Adrenal gland (tissue), 12 donors: ENCODE data around the gene SLC1A5. TPM values are rescaled to one million over a fixed set of nuclear protein-coding genes. Genes with fewer than 3 reads are reported as not detected.
"Not testable (repeated sequence)": the region's sequence is repeated elsewhere in the genome, so short reads cannot be mapped to it uniquely, and the experiment has no call there.

Source experiments
- DNase-seq, 7 donors: peaks; one replicate each; pipeline ENCODE4 v3.0.0-alpha.2; 2019 to 2020
- H3K27ac ChIP-seq, 5 donors: fragments of 200-600 bp; sonication (generic) in 4 of 5; 1 replicate in 3 of 5; 2 replicates in 2 of 5; pipeline versions ENCODE4 v1.5.1 to v1.8.0; 2016 to 2020; ENCODE audit warnings: mild to moderate bottlenecking in 1 of 5
- H3K27me3 ChIP-seq: fragments of 200-600 bp; 2 replicates; pipeline ENCODE4 v1.8.0; 2021
- H3K36me3 ChIP-seq, 2 donors: fragments of 200-600 bp; replicated peaks in 1 of 2; 1 replicate in 1 of 2; 2 replicates in 1 of 2; pipeline versions ENCODE4 v1.5.1 to v1.8.0; 2018 to 2022
- H3K4me1 ChIP-seq, 2 donors: fragments of 200-600 bp; replicated peaks in 1 of 2; 1 replicate in 1 of 2; 2 replicates in 1 of 2; pipeline versions ENCODE4 v1.5.1 to v1.8.0; 2018 to 2021
- H3K4me3 ChIP-seq, 4 donors: fragments of 200-600 bp; sonication (generic) in 3 of 4; one replicate each; pipeline ENCODE4 v1.5.1; 2016 to 2018
- H3K9me3 ChIP-seq, 3 donors: fragments of 200-600 bp; sonication (generic) in 1 of 3; replicated peaks in 1 of 3; 1 replicate in 2 of 3; 2 replicates in 1 of 3; pipeline versions ENCODE4 v1.5.1 to v1.8.0; 2016 to 2021
- POLR2A ChIP-seq, 2 donors: fragments of 450-650 bp; IDR thresholded peaks; one replicate each; pipeline ENCODE4 v1.6.1; 2017; ENCODE audit warnings: antibody characterized with exemption in 2 of 2, mild to moderate bottlenecking in 2 of 2, moderate library complexity in 1 of 2
- WGBS, 4 donors: extraction: QIAGEN DNeasy Blood & Tissue Kit in 2 of 4; methylation state at CpG; one replicate each; pipeline versions ENCODE4 v1.1.5 to v1.1.7; 2013 to 2017; 5-methylcytosine and 5-hydroxymethylcytosine counted together
- intact Hi-C, 2 donors: fragments of 100-400 bp; cut with DNase I; formaldehyde crosslinking; loops; one replicate each; pipeline versions ENCODE4 v1.14.1 to v1.15.0; 2022 to 2023
- polyA plus RNA-seq, 3 donors: library from polyadenylated mRNA; stranded (reverse); fragments of 200-250 nt in 2 of 3; fragments of 350-450 nt in 1 of 3; fragmentation: Illumina TruSeq in 1 of 3; extraction: RNeasy Lipid Tissue Mini Kit (QIAGEN cat#74804) in 1 of 3; gene quantifications; one replicate each; pipeline ENCODE4 v1.2.3, GENCODE V29; 2013 to 2014
- total RNA-seq, 9 donors: library from RNA; depleted of rRNA in 4 of 9; stranded (reverse); fragments of >200 nt in 4 of 9; fragments of 120-200 nt in 1 of 9; fragmentation: NEBNext Ultra II Directional in 1 of 9; extraction: Animal tissue kit (Norgen Biotek cat#: 25700) in 1 of 9; gene quantifications; one replicate each; pipeline versions ENCODE4 v1.1.0 to v1.2.4, GENCODE V29; 2013 to 2023
- TF ChIP-seq, protein P1 (sequence below), 6 experiments: fragments of 450-650 bp in 4 of 6; fragments of 200-600 bp in 2 of 6; sonication (generic) in 1 of 6; IDR thresholded peaks; 1 replicate in 5 of 6; 2 replicates in 1 of 6; pipeline versions ENCODE4 v1.5.1 to v1.8.0; 2016 to 2021; ENCODE audit warnings: antibody characterized with exemption in 6 of 6, mild to moderate bottlenecking in 2 of 6, moderate library complexity in 1 of 6
- donor health status: healthy with polysubstance abuse.
- donor health status: Bipolar disorder and iron deficiency.
- donor health status: DM: yes; HTN: yes; CAD: no.
- donor health status: DM: no; HTN: no; CAD: no.
- donor health status: DM: no; HTN: no; CAD: no.
- donor health status: DM: yes; HTN: yes; CAD: no.

The SLC1A5 gene
- total and polyA plus RNA-seq, 12 donors, result 4.7 to 56.9 (median 28.5) TPM

DNA sequence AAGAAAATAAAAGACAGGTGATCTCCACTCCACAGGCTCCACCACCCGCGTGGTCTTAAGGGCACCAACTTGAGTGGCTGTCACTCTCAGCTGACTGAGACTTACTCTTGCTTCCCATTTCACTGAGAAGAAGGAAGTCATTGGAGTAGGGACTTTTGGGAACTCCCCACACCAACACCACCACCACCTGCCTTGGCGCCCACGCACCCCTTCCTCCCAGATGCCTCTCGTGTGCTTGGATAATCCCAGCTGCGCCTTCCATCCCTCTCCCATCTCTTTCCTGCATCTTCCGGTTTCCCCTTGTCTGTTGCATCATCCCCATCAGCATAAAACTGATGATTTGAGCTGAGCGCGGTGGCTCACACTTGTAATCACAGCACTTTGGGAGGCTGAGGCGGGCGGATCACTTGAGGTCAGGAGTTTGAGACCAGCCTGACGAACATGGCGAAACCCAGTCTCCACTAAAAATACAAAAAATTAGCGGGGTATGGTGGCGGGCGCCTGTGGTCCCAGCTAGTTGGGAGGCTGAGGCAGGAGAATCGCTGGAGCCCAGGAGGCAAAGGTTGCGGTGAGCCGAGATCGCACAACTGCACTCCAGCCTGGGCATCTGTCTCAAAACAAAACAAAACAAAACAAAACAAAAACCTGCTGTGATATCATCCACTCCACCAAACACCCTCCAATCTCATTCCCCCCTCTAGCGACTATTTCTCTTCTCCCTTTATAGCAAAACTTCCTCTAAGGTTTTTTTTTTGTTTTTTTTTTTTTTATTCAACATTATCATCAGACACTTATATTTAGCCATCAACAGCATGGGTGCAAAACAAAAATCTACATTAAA, 36.7 kb upstream of the SLC1A5 start:
- no peaks in the 10 kb centered on the region for H3K9me3 ChIP-seq
- 71 to 88% (median 82%) methylated on average over 21 of the region's 21 CpGs for WGBS, 4 donors
- peak in 1 of 7 donors; percentile 32 for DNase-seq
- H3K27ac ChIP-seq, result peak overlapping the region in 2 of 5 donors; percentile 17 to 47
- H3K36me3 ChIP-seq, result no peaks in the 10 kb centered on the region
- no peaks in the 10 kb centered on the region for H3K4me1 ChIP-seq
- no peaks in the 10 kb centered on the region for H3K27me3 ChIP-seq
- H3K4me3 ChIP-seq, result no peak overlapping the region
- intact Hi-C loops, result loop anchor here in 1 of 2 donors (10.0 kb wide), 1 partner anchor 200 kb away; the partner anchor contains the start of gene PTGIR
- no peak for TF ChIP-seq POLR2A (IDR thresholded peaks at IDR 0.05)
- TF ChIP-seq, protein P1, sequence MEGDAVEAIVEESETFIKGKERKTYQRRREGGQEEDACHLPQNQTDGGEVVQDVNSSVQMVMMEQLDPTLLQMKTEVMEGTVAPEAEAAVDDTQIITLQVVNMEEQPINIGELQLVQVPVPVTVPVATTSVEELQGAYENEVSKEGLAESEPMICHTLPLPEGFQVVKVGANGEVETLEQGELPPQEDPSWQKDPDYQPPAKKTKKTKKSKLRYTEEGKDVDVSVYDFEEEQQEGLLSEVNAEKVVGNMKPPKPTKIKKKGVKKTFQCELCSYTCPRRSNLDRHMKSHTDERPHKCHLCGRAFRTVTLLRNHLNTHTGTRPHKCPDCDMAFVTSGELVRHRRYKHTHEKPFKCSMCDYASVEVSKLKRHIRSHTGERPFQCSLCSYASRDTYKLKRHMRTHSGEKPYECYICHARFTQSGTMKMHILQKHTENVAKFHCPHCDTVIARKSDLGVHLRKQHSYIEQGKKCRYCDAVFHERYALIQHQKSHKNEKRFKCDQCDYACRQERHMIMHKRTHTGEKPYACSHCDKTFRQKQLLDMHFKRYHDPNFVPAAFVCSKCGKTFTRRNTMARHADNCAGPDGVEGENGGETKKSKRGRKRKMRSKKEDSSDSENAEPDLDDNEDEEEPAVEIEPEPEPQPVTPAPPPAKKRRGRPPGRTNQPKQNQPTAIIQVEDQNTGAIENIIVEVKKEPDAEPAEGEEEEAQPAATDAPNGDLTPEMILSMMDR (IDR thresholded peaks at IDR 0.05), result no peak

DNA sequence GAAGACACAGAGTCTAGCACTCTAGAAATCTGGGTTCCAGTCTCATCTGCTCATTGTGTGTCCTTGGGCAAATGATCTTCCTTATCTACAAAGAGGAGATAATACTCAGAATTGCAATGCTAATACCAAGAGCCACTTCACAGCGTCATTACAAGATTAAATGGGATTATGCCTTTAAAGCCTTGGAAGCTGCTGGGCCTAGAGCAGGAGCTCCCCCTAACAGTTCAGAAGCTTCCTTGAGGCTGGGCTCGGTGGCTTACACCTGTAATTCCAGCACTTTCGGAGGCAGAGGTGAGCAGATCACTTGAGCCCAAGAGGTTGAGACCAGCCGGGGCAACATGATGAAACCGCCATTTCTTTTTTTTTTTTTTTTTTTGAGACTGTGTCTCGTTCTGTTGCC, 34.7 kb upstream of the SLC1A5 start:
- no peaks in the 10 kb centered on the region for H3K36me3 ChIP-seq
- no peak overlapping the region for H3K27ac ChIP-seq
- intact Hi-C loops, result loop anchor here in 1 of 2 donors (10.0 kb wide), 1 partner anchor 198 kb away; the partner anchor contains the start of gene PTGIR
- H3K4me1 ChIP-seq, result no peaks in the 10 kb centered on the region
- no peak overlapping the region for H3K4me3 ChIP-seq
- no peak for DNase-seq
- no peaks in the 10 kb centered on the region for H3K9me3 ChIP-seq
- 80 to 89% (median 81%) methylated on average over 6 of the region's 6 CpGs for WGBS, 4 donors
- no peaks in the 10 kb centered on the region for H3K27me3 ChIP-seq
- TF ChIP-seq, protein P1 (IDR thresholded peaks at IDR 0.05), result no peak
- no peak for TF ChIP-seq POLR2A (IDR thresholded peaks at IDR 0.05)

DNA sequence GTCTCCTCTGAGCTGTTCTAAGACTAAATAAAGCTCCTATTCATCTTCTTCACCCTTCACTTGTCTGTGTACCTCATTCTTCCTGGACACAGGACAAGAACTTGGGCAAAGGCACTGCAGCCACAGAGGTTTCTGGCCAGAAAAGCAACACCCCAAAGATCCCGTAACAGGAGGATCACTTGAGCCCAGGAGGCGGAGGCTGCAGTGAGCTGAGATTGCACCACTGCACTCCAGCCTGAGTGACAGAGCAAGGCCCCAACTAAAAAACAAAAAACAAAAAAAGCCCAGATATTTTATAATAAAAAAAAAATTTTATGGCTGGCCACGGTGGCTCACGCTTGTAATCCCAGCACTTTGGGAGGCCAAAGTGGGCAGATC, 34.0 kb upstream of the SLC1A5 start:
- intact Hi-C loops, result loop anchor here in 1 of 2 donors (10.0 kb wide), 1 partner anchor 198 kb away; the partner anchor contains the start of gene PTGIR
- DNase-seq, H3K27me3 ChIP-seq, H3K27ac ChIP-seq, H3K36me3 ChIP-seq, H3K4me3 ChIP-seq, H3K4me1 ChIP-seq, H3K9me3 ChIP-seq: not testable (repeated sequence)
- 90 to 98% (median 93%) methylated on average over 4 of the region's 4 CpGs for WGBS, 4 donors

DNA sequence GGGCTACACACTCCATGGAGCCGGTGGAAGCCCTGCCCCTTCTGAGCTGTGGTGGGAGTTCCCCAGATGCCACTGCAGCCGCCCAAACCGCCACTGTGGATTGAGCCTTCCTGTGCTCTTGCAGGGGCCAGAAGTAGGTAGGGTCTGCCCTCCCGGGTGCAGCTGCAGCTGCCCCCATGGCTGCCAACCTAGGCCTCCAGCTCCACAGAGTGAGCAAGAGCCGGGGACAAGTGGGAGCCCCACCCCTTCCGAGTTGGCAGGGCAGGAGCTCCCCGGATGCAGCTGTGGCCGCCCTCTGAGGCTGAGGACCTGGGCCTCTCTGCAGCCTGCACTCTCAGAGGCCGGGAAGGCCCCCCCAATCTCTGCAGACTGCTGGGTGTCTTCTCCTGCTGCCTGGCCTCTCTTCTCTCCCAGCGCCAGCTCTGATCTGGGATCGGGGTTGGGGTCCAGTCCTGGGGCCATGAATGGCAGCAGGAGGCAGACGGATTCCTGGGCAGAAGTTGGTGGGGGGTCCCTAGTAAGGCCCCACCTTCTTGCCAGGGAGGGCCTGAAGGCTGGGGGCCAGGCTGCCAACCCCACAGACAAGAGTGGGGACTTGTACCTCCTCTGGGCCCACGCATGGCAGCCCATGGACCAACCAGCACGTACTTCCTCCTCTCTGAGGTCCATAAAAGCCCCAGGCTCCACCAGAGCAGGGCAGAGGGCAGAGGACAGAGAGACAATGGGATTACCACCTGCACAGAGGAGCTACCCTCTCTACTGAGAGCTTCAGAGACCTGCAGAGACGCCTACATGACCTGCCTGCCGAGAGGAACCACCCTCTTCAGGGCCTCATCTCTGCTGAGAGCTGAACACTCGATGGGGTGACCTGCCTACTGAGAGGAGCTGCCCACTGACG, 33.4 kb upstream of the SLC1A5 start:
- Histone ChIP-seq H3K9me3 (no peaks in the 10 kb centered on the region), H3K27me3 (no peaks in the 10 kb centered on the region), H3K4me3 (no peak overlapping the region), H3K27ac (no peak overlapping the region), H3K36me3 (no peaks in the 10 kb centered on the region), H3K4me1 (no peaks in the 10 kb centered on the region)
- intact Hi-C loops, result loop anchor here in 1 of 2 donors (10.0 kb wide), 1 partner anchor 197 kb away; the partner anchor contains the start of gene PTGIR
- no peak for DNase-seq
- TF ChIP-seq, protein P1 (IDR thresholded peaks at IDR 0.05), result no peak
- TF ChIP-seq POLR2A (IDR thresholded peaks at IDR 0.05), result no peak
- WGBS, 4 donors, result 72 to 88% (median 77%) methylated on average over 7 to 18 of the region's 18 CpGs
